ENCODE results near the gene HCN3.

The HCN3 gene

GRCh38 chr1:155253208-155253607 lies 24.1 kb upstream of the HCN3 start:
- Histone ChIP-seq H3K27ac (replicated peaks) (no peak overlapping the region), H3K4me3 (replicated peaks; ENCODE audit: insufficient read depth, low read length) (no peak overlapping the region), H3K27me3 (ENCODE audit: insufficient read depth, poor library complexity, severe bottlenecking) (no peaks in the 10 kb centered on the region)
- DNase-seq (ENCODE audit: low read depth in 1 of 2, low spot score in 1 of 2) = no peak
- no peak for TF ChIP-seq POLR2AphosphoS5 (IDR thresholded peaks at IDR 0.05; ENCODE audit: low read depth)
- TF ChIP-seq SPI1 (IDR thresholded peaks at IDR 0.05; ENCODE audit: borderline replicate concordance, low read depth) = no peak
- TF ChIP-seq GABPA (IDR thresholded peaks at IDR 0.05; ENCODE audit: low read depth) = no peak
- TF ChIP-seq REST (IDR thresholded peaks at IDR 0.05; ENCODE audit: insufficient replicate concordance, low read depth) = no peak
- no peak for TF ChIP-seq CTCF (IDR thresholded peaks at IDR 0.05; ENCODE audit: insufficient read depth, low read length)

GRCh38 chr1:155253797-155254196 lies 23.5 kb upstream of the HCN3 start:
- Histone ChIP-seq H3K27ac (replicated peaks) (no peak overlapping the region), H3K27me3 (ENCODE audit: insufficient read depth, poor library complexity, severe bottlenecking) (no peaks in the 10 kb centered on the region), H3K4me3 (replicated peaks; ENCODE audit: insufficient read depth, low read length) (no peak overlapping the region)
- TF ChIP-seq SPI1 (IDR thresholded peaks at IDR 0.05; ENCODE audit: borderline replicate concordance, low read depth) (no peak), REST (IDR thresholded peaks at IDR 0.05; ENCODE audit: insufficient replicate concordance, low read depth) (no peak), GABPA (IDR thresholded peaks at IDR 0.05; ENCODE audit: low read depth) (no peak), CTCF (IDR thresholded peaks at IDR 0.05; ENCODE audit: insufficient read depth, low read length) (no peak), POLR2AphosphoS5 (IDR thresholded peaks at IDR 0.05; ENCODE audit: low read depth) (no peak)
- no peak for DNase-seq (ENCODE audit: low read depth in 1 of 2, low spot score in 1 of 2)

- H3K4me3 ChIP-seq (replicated peaks; ENCODE audit: insufficient read depth, low read length) = peak overlapping the region; percentile 80
- H3K27ac ChIP-seq (replicated peaks) = no peak overlapping the region
- no peaks in the 10 kb centered on the region for H3K27me3 ChIP-seq (ENCODE audit: insufficient read depth, poor library complexity, severe bottlenecking)
- no peak for DNase-seq (ENCODE audit: low read depth in 1 of 2, low spot score in 1 of 2)
- no peak for TF ChIP-seq GABPA (IDR thresholded peaks at IDR 0.05; ENCODE audit: low read depth)
- TF ChIP-seq CTCF (IDR thresholded peaks at IDR 0.05; ENCODE audit: insufficient read depth, low read length) = no peak
- TF ChIP-seq POLR2AphosphoS5 (IDR thresholded peaks at IDR 0.05; ENCODE audit: low read depth) = no peak
- TF ChIP-seq REST (IDR thresholded peaks at IDR 0.05; ENCODE audit: insufficient replicate concordance, low read depth) = no peak
- no peak for TF ChIP-seq SPI1 (IDR thresholded peaks at IDR 0.05; ENCODE audit: borderline replicate concordance, low read depth)
These were observed 23.0 kb upstream of the HCN3 start for GRCh38 chr1:155254228-155254713.
